A549 (cell line): ENCODE data around the gene PLEKHA4.

Source experiments
- BHLHE40 ChIP-seq: IDR thresholded peaks from 2 replicates; pipeline ENCODE4 v1.6.1; 2012; ENCODE audit warnings: low read depth, low read length, inconsistent platforms
- CBX8 ChIP-seq: fragments of 200-600 bp; sonication (generic); IDR thresholded peaks from 2 replicates; pipeline ENCODE4 v1.6.1; 2016
- HOXB13 ChIP-seq: fragments of 250-450 bp; sonication (Bioruptor Pico); IDR thresholded peaks from 2 replicates; pipeline ENCODE4 v1.5.0; 2020; ENCODE audit warnings: low read depth, mild to moderate bottlenecking, moderate library complexity
- MAX ChIP-seq: IDR thresholded peaks from 2 replicates; pipeline ENCODE4 v1.6.1; 2012
- POLR2A ChIP-seq: IDR thresholded peaks from 2 replicates; pipeline ENCODE4 v1.6.1; 2012; ENCODE audit warnings: mild to moderate bottlenecking, low read length
- RNF2 ChIP-seq: fragments of 200-600 bp; sonication (generic); IDR thresholded peaks from 2 replicates; pipeline ENCODE4 v1.6.1; 2016; ENCODE audit warnings: low read depth, mild to moderate bottlenecking, antibody characterized with exemption, moderate library complexity, borderline replicate concordance
- TP53 ChIP-seq: fragments of 250-450 bp; sonication (Bioruptor Pico); IDR thresholded peaks from 2 replicates; pipeline ENCODE4 v1.5.0; 2021; ENCODE audit warnings: mild to moderate bottlenecking, moderate library complexity
- USF2 ChIP-seq: fragments of 450-650 bp; IDR thresholded peaks from 2 replicates; pipeline ENCODE4 v1.6.1; 2014; ENCODE audit warnings: antibody characterized with exemption
- TF ChIP-seq, protein P1 (sequence below): fragments of >200 bp; sonication (Bioruptor Twin); formaldehyde crosslinking; IDR thresholded peaks from 3 replicates; pipeline ENCODE4 v1.5.1; 2016
- TF ChIP-seq, protein P2 (sequence below): fragments of 200-600 bp; sonication (generic); IDR thresholded peaks from 2 replicates; pipeline ENCODE4 v1.6.1; 2016; ENCODE audit warnings: antibody characterized with exemption, mild to moderate bottlenecking, moderate library complexity

- TF ChIP-seq, protein P1, sequence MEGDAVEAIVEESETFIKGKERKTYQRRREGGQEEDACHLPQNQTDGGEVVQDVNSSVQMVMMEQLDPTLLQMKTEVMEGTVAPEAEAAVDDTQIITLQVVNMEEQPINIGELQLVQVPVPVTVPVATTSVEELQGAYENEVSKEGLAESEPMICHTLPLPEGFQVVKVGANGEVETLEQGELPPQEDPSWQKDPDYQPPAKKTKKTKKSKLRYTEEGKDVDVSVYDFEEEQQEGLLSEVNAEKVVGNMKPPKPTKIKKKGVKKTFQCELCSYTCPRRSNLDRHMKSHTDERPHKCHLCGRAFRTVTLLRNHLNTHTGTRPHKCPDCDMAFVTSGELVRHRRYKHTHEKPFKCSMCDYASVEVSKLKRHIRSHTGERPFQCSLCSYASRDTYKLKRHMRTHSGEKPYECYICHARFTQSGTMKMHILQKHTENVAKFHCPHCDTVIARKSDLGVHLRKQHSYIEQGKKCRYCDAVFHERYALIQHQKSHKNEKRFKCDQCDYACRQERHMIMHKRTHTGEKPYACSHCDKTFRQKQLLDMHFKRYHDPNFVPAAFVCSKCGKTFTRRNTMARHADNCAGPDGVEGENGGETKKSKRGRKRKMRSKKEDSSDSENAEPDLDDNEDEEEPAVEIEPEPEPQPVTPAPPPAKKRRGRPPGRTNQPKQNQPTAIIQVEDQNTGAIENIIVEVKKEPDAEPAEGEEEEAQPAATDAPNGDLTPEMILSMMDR: no peak
- no peak for TF ChIP-seq CBX8
- no peak for TF ChIP-seq HOXB13 (CRISPR knock-in tag)
- no peak for TF ChIP-seq RNF2
- TF ChIP-seq POLR2A: no peak
- TF ChIP-seq MAX: no peak
- no peak for TF ChIP-seq USF2
- TF ChIP-seq, protein P2, sequence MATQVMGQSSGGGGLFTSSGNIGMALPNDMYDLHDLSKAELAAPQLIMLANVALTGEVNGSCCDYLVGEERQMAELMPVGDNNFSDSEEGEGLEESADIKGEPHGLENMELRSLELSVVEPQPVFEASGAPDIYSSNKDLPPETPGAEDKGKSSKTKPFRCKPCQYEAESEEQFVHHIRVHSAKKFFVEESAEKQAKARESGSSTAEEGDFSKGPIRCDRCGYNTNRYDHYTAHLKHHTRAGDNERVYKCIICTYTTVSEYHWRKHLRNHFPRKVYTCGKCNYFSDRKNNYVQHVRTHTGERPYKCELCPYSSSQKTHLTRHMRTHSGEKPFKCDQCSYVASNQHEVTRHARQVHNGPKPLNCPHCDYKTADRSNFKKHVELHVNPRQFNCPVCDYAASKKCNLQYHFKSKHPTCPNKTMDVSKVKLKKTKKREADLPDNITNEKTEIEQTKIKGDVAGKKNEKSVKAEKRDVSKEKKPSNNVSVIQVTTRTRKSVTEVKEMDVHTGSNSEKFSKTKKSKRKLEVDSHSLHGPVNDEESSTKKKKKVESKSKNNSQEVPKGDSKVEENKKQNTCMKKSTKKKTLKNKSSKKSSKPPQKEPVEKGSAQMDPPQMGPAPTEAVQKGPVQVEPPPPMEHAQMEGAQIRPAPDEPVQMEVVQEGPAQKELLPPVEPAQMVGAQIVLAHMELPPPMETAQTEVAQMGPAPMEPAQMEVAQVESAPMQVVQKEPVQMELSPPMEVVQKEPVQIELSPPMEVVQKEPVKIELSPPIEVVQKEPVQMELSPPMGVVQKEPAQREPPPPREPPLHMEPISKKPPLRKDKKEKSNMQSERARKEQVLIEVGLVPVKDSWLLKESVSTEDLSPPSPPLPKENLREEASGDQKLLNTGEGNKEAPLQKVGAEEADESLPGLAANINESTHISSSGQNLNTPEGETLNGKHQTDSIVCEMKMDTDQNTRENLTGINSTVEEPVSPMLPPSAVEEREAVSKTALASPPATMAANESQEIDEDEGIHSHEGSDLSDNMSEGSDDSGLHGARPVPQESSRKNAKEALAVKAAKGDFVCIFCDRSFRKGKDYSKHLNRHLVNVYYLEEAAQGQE: no peak
- TF ChIP-seq TP53 (CRISPR knock-in tag): no peak
- no peak for TF ChIP-seq BHLHE40
Observed at GRCh38 chr19:48804496-48804895, 63.9 kb downstream of the PLEKHA4 start.
